GM19351 (cell line): ENCODE results near the gene IPO11.
A peak's percentile ranks its signal among the peaks of the same experiment; 100 is the strongest.

Experiments used
- ATAC-seq: cut with Tn5 transposase; IDR thresholded peaks from one replicate; pipeline ENCODE4 v1.9.1; 2021; ENCODE audit warnings: mild to moderate bottlenecking, moderate library complexity; ENCODE audit not compliant: unreplicated experiment

Gene IPO11

DNA sequence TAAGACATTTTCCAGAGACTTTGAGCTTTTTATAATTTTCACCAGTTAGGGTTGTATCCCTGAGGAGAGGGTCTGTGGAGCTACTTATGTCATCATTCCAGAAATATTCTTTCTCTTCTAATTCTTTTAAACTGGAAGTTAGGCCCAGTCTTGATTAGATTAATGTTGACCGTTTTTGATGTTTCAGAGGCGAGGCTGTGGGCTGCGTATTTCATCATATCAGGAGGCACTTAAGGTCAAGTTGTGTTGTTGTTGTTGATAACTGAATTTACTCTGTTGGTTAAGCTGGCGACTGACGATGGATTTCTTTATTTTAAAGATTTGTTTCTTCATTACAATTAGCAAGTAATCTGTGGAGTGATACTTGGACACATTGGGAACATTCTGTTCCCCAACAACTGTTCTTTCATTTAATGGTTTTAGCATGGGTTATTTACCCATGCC lies 20.1 kb downstream of the IPO11 start:
- ATAC-seq = no peak

DNA sequence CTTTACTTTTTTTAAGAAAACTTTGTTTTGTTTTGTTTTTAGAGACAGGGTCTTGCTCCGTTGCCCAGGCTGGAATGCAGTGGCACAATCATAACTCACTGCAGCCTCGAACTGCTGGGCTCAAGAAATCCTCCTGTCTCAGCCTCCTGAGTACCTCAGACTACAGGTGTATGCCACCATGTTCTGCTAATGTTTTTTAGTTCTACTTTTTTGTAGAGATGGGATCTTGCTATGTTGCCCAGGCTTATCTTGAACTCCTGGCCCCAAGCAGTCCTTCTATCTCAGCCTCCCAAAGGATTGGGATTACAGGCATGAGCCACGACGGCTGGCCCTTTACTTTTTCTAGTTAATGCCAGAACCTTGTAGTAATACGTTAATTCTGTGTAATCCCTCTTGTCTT lies 36.0 kb downstream of the IPO11 start:
- no peak for ATAC-seq

- ATAC-seq = no peak
These were observed 37.7 kb downstream of the IPO11 start for GRCh38 chr5:62450259-62450658.

DNA sequence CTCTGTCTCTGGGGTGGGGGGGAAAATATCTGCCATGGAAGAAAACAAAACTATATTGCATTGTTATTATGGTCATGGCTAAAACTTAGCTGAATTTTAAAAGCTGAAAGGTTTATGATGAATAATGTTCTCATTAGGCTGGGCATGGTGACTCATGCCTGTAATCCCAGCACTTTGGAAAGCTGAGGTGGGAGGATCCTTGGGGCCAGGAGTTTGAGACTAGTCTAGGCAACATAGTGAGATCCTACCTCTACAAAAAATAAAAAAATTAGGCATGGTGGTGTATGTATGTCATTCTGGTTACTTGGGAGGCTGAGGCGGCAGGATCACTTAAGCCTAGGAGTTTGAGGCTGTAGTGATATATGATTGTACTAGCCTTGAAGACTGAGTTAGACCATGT lies 44.5 kb downstream of the IPO11 start:
- no peak for ATAC-seq

DNA sequence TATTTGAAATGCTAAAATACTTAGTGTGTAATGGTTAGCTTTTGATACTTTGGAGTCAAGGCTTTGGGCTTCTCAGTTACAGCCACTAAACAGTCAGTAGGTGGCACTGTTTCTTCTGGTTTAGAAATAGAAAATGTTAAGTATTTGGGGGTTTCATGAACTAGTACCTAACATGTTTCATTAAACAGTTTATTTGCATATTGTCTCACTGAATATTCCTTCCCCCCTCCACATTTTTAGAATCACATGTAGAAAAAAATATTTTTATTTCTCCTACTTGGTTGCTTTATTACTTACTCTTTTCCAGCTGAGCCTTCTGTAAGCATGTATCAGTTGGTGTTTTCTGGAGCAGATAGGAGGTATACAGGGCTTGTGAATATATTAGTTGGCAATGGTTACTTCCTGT lies 48.0 kb downstream of the IPO11 start:
- peak; percentile 93 for ATAC-seq

DNA sequence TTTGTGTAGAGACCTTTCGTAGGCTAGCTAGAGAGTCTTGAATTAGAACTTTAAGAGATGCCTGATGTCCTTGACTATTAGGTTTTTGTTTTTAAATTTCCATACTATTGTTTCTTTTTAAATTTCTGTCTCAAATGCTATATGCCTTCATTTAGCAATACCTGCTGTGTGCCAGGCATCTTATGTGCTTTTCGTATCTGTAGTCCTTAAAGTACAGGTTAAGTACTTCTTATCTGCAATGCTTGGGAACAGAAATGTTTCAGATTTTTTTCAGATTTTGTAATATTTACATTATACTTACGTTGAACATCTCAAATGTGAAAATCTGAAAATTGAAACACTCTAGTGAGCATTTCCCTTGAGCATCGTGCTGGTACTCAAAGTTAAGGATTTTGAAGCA lies 49.0 kb downstream of the IPO11 start:
- ATAC-seq = no peak

DNA sequence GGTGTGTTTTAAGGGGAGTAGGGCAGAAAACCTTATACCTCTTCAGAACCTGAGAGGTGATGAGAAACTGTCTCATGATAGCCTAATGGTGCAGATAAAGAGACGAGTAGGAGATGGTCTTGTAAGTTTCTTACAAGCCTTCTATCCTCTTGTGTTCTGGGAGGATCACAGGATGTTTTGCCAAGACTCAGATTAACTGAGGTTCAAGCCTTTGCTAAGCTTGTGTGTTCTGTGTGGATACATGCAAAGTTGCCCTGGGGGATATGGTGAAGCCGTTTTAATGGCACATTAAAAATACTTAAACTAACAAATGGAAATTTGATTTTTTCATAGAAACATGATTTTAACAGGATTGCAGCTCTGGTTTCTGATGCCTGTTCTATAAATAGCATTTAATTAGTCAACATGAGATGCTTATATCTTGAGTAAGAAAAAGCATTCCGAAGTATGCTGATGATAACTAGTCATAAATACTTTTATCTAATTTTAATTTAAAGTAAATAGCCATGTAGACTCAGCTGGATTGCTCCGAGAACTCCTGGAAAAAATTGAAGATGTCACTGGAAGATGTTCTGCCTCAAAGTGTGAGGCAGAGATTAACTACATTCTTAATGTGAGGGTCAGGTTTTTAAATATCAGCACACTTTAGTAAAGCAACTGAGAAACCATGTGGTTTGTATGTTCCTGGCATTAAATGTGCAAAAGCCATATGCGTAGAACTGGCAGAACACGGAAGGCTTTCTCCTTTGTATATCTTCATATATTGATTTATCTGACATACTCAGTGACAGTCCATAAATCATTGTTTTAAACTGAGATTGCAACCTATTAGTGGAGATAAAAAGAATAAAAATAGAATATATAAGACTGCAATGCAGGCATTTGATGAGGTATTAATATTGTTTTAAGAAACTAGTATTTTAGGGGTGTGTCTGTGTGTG lies 53.7 kb downstream of the IPO11 start:
- no peak for ATAC-seq

GRCh38 chr5:62473209-62473608 lies 60.6 kb downstream of the IPO11 start:
- ATAC-seq = no peak

GRCh38 chr5:62475072-62475471 lies 62.5 kb downstream of the IPO11 start:
- ATAC-seq = no peak

DNA sequence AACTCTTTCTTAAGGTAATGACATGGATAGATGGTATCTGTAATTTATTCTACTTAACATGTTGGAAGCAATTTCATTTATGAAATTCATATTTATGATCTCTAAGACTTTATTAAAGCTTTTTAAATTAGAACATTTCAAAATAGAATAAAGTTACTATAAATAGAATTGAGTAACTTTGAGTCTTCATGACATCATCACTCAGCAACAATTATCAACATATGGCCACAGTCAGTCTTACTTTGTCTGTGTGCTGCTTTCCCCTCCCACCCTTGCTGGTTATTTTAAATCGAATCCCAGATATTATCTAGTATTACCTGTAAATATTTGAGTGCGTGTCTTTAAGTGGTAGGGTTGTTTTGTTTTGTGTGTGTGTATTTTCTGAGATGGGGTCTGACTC lies 65.2 kb downstream of the IPO11 start:
- ATAC-seq = no peak

DNA sequence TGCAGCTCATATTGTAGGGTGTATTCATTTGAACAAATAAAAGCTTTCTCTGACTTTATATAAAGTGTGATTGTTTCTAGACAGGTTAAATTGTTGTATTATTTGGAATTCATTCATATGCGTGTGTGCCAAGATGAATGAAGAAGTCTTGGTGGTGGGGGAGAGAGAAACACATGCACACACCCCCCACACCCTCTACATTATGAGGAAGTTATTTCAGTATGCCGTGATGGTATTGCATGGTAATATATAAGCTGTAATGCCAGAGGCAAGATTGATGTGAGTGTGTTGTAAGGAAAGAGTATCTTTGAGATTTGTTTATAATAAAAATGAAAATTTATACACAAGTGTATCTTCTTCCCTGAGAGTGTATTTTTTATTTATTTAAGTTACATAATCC lies 71.0 kb downstream of the IPO11 start:
- ATAC-seq = no peak

- ATAC-seq = no peak
These were observed 74.1 kb downstream of the IPO11 start for GRCh38 chr5:62486672-62487071.

DNA sequence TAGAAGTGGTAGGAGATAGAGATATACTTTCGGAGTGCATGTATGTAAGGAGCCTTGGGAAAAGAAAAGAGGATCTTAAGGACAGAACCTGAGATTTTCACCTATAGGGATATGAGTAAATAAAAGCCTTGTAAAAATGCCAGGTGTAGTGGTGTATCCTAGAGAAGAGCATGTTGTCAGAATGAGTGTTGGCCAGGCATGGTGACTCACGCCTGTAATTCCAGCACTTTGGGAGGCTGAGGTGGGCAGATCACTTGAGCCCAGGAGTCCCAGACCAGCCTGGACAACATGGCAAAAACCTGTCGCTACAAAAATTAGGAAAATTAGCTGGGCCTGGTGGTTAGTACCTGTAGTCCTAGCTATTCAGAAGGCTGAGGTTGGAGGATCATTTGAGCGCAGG lies 76.0 kb downstream of the IPO11 start:
- ATAC-seq = no peak

- ATAC-seq = no peak
These were observed 76.9 kb downstream of the IPO11 start for GRCh38 chr5:62489471-62489870.

GRCh38 chr5:62494772-62495171 lies 82.2 kb downstream of the IPO11 start:
- ATAC-seq = peak; percentile 62

- no peak for ATAC-seq
These were observed 84.3 kb downstream of the IPO11 start for GRCh38 chr5:62496876-62497275.

DNA sequence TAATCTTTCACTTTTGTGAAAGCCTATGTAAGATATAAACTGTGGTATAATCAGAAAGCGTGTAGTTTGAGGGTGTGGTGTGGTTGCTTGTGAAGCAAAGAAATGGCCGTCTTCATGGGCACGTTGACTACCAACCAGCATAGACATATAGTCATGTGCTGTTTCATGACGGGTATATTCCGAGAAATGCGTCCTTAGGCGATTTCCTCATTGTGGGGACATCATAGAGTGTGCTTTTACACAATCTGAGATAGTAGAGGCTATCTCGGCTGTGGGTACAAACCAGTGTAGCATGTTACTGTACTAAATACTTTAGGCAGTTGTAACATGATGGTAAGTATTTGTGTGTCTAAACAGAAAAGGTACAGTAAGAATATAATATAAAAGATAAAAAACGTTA lies 86.4 kb downstream of the IPO11 start:
- ATAC-seq = no peak

GRCh38 chr5:62499756-62500155 lies 87.2 kb downstream of the IPO11 start:
- no peak for ATAC-seq

DNA sequence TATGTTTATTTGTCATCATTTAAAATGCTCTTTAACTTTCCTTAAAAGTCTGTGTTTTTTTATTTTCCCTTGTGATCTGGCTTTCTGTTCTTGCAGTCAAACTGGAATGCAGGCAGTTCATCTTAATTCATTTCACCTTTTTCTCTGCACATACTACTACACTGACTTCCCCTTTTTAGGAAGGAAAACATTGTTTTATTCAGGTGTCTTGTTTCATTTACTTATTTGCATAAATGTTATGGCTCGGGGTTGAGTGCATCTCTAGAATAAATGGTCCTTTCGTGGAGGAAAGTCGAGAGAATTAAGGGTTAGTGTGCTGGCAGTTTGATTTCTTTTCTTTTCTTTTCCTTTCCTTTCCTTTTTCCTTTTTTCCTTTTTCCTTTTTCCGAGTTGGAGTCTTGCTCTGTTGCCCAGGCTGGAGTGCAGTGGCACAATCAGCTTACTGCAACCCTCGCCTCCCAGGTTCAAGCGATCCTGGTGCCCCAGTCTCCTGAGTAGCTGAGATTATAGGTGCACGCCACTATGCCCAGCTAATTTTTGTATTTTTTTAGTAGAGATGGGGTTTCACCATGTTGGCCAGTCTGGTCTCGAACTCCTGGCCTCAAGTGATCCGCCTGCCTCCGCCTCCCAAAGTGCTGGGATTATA lies 90.0 kb downstream of the IPO11 start:
- ATAC-seq = no peak

GRCh38 chr5:62504129-62504528 lies 91.6 kb downstream of the IPO11 start:
- ATAC-seq = no peak

GRCh38 chr5:62506659-62507460 lies 94.3 kb downstream of the IPO11 start:
- ATAC-seq = no peak
